ENCODE measurements around the gene FBN3. TPM values are rescaled to one million over a fixed set of nuclear protein-coding genes. Genes with fewer than 3 reads are reported as not detected.

The FBN3 gene
- total RNA-seq, 1 experiment from 2014 or later: 0.10 TPM

- no TSS peak for BruUV-seq (replicated peaks)
- Histone ChIP-seq H3K4me3 (ENCODE audit: low read depth in 2 of 2, low read length in 2 of 2) (no peak overlapping the region), H3K27ac (ENCODE audit: low read length) (no peak overlapping the region), H3K36me3 (ENCODE audit: control insufficient read depth, insufficient read depth, low read length) (no peaks in the 10 kb centered on the region), H3K27me3 (ENCODE audit: control insufficient read depth, insufficient read depth, low read length) (no peaks in the 10 kb centered on the region), H3K9me3 (ENCODE audit: control insufficient read depth, insufficient read depth, low read depth, low read length) (no peaks in the 10 kb centered on the region), H3K4me1 (ENCODE audit: control insufficient read depth, insufficient read depth, low read length) (no peaks in the 10 kb centered on the region)
- no peak for ATAC-seq
- ChIA-PET CTCF (no interaction called here), POLR2A (no interaction called here)
- in situ Hi-C loops (cut with HindIII; ENCODE audit: low pct_unique_long_range_greater_than_20kb, low sequenced_read_pairs): no loop called here
- intact Hi-C loops (cut with micrococcal nuclease; ENCODE audit: unreplicated experiment): no loop called here
- TF ChIP-seq CTCF (IDR thresholded peaks at IDR 0.05): no peak
- TF ChIP-seq REST (IDR thresholded peaks at IDR 0.05; ENCODE audit: insufficient read depth in 1 of 2, low read depth in 2 of 2, low read length in 1 of 2): no peak
- TF ChIP-seq SIN3A (IDR thresholded peaks at IDR 0.05; ENCODE audit: borderline replicate concordance, insufficient read depth, low read depth, low read length): no peak
- TF ChIP-seq POLR2AphosphoS5 (IDR thresholded peaks at IDR 0.05; ENCODE audit: low read depth, low read length): no peak
- TF ChIP-seq TCF7L2 (IDR thresholded peaks at IDR 0.05; ENCODE audit: low read depth, low read length): no peak
- DNase-seq (ENCODE audit: low read depth, low spot score): no peak
These were observed 6.9 kb downstream of the FBN3 start for GRCh38 chr19:8142513-8142900.

- POLR2A ChIA-PET: no interaction called here
- ATAC-seq: no peak
- in situ Hi-C loops (cut with HindIII; ENCODE audit: low pct_unique_long_range_greater_than_20kb, low sequenced_read_pairs): no loop called here
- Histone ChIP-seq H3K27me3 (ENCODE audit: control insufficient read depth, insufficient read depth, low read length) (no peaks in the 10 kb centered on the region), H3K4me3 (ENCODE audit: low read depth in 2 of 2, low read length in 2 of 2) (no peak overlapping the region), H3K36me3 (ENCODE audit: control insufficient read depth, insufficient read depth, low read length) (no peaks in the 10 kb centered on the region), H3K4me1 (ENCODE audit: control insufficient read depth, insufficient read depth, low read length) (no peaks in the 10 kb centered on the region), H3K27ac (ENCODE audit: low read length) (no peak overlapping the region), H3K9me3 (ENCODE audit: control insufficient read depth, insufficient read depth, low read depth, low read length) (no peaks in the 10 kb centered on the region)
- intact Hi-C loops (cut with micrococcal nuclease; ENCODE audit: unreplicated experiment): no loop called here
- CTCF ChIA-PET: interaction anchor here (0.5 to 0.7 kb wide), 2 partner anchors 56 to 92 kb away, joined by 9 to 17 read pairs; no protein-coding TSS in a partner anchor
- DNase-seq (ENCODE audit: low read depth, low spot score): no peak
- no TSS peak for BruUV-seq (replicated peaks)
- TF ChIP-seq POLR2AphosphoS5 (IDR thresholded peaks at IDR 0.05; ENCODE audit: low read depth, low read length): no peak
- TF ChIP-seq TCF7L2 (IDR thresholded peaks at IDR 0.05; ENCODE audit: low read depth, low read length): no peak
These were observed 7.5 kb downstream of the FBN3 start for GRCh38 chr19:8141726-8142512.

- in situ Hi-C loops (cut with HindIII; ENCODE audit: low pct_unique_long_range_greater_than_20kb, low sequenced_read_pairs) (no loop called here), intact Hi-C loops (cut with micrococcal nuclease; ENCODE audit: unreplicated experiment) (no loop called here)
- Histone ChIP-seq H3K27me3 (ENCODE audit: control insufficient read depth, insufficient read depth, low read length) (no peaks in the 10 kb centered on the region), H3K4me3 (ENCODE audit: low read depth in 2 of 2, low read length in 2 of 2) (no peak overlapping the region), H3K27ac (ENCODE audit: low read length) (no peak overlapping the region), H3K4me1 (ENCODE audit: control insufficient read depth, insufficient read depth, low read length) (no peaks in the 10 kb centered on the region), H3K36me3 (ENCODE audit: control insufficient read depth, insufficient read depth, low read length) (no peaks in the 10 kb centered on the region), H3K9me3 (ENCODE audit: control insufficient read depth, insufficient read depth, low read depth, low read length) (no peaks in the 10 kb centered on the region)
- TF ChIP-seq POLR2AphosphoS5 (IDR thresholded peaks at IDR 0.05; ENCODE audit: low read depth, low read length) (no peak), CTCF (IDR thresholded peaks at IDR 0.05) (no peak), TCF7L2 (IDR thresholded peaks at IDR 0.05; ENCODE audit: low read depth, low read length) (no peak), SIN3A (IDR thresholded peaks at IDR 0.05; ENCODE audit: borderline replicate concordance, insufficient read depth, low read depth, low read length) (no peak), REST (IDR thresholded peaks at IDR 0.05; ENCODE audit: insufficient read depth in 1 of 2, low read depth in 2 of 2, low read length in 1 of 2) (no peak)
- ATAC-seq (no peak), DNase-seq (ENCODE audit: low read depth, low spot score) (no peak)
- ChIA-PET POLR2A (no interaction called here), CTCF (interaction anchor here (0.6 kb wide), 1 partner anchor 15 kb away, joined by 8 read pairs; no protein-coding TSS in a partner anchor)
- BruUV-seq (replicated peaks): no TSS peak
These were observed 11.2 kb downstream of the FBN3 start for GRCh38 chr19:8138201-8138600.

Measured in Panc1 (cell line).